Fibroblast of villous mesenchyme (primary cell): Measurements from ENCODE around the gene TMEM108. TPM values are rescaled to one million over a fixed set of nuclear protein-coding genes. Genes with fewer than 3 reads are reported as not detected.

ENCODE experiments used
- DNase-seq: peaks from one replicate; pipeline ENCODE4 v3.0.0-alpha.2; 2010; ENCODE audit warnings: low read depth
- H3K4me3 ChIP-seq: 2 replicates; pipeline ENCODE4 v1.5.1; 2011; ENCODE audit warnings: low read depth, mild to moderate bottlenecking, low read length
- CTCF ChIP-seq: IDR thresholded peaks from 2 replicates; pipeline ENCODE4 v1.5.1; 2012; ENCODE audit warnings: low read depth, mild to moderate bottlenecking, low read length; ENCODE audit not compliant: insufficient read depth
- total RNA-seq: library from RNA; depleted of rRNA; stranded (reverse); fragments of >200 nt; gene quantifications from 2 replicates; pipeline ENCODE4 v1.2.3, GENCODE V29; 2012

Gene TMEM108
- total RNA-seq, 1 donor = under 0.01 TPM

GRCh38 chr3:133168025-133168401 lies 129.8 kb downstream of the TMEM108 start:
- H3K4me3 ChIP-seq = no peak overlapping the region
- TF ChIP-seq CTCF = peak; percentile 4
- no peak for DNase-seq

GRCh38 chr3:133169331-133170068 lies 131.3 kb downstream of the TMEM108 start:
- no peak overlapping the region for H3K4me3 ChIP-seq
- TF ChIP-seq CTCF = no peak
- DNase-seq = no peak

GRCh38 chr3:133171831-133172230 lies 133.6 kb downstream of the TMEM108 start:
- no peak overlapping the region for H3K4me3 ChIP-seq
- no peak for TF ChIP-seq CTCF
- DNase-seq = no peak

GRCh38 chr3:133181392-133182150 lies 143.4 kb downstream of the TMEM108 start:
- DNase-seq = no peak

GRCh38 chr3:133187870-133188379 lies 149.7 kb downstream of the TMEM108 start:
- TF ChIP-seq CTCF = no peak
- no peak overlapping the region for H3K4me3 ChIP-seq
- no peak for DNase-seq

More at GRCh38 chr3:133181392-133182150, 143.4 kb downstream of the TMEM108 start:
- no peak overlapping the region for H3K4me3 ChIP-seq
- no peak for TF ChIP-seq CTCF

- H3K4me3 ChIP-seq = no peak overlapping the region
- DNase-seq = no peak
- no peak for TF ChIP-seq CTCF
These were observed 150.8 kb downstream of the TMEM108 start for GRCh38 chr3:133188996-133189395.
